Measurements from ENCODE around the gene PDSS1. TPM values are rescaled to one million over a fixed set of nuclear protein-coding genes. Genes with fewer than 3 reads are reported as not detected.

PDSS1 gene
- total and polyA plus RNA-seq, 2 of the 13 experiments (the other 11 are each of a cell fraction or from before 2014, with no cell fraction given) = 18.7 to 19.3 TPM

DNA sequence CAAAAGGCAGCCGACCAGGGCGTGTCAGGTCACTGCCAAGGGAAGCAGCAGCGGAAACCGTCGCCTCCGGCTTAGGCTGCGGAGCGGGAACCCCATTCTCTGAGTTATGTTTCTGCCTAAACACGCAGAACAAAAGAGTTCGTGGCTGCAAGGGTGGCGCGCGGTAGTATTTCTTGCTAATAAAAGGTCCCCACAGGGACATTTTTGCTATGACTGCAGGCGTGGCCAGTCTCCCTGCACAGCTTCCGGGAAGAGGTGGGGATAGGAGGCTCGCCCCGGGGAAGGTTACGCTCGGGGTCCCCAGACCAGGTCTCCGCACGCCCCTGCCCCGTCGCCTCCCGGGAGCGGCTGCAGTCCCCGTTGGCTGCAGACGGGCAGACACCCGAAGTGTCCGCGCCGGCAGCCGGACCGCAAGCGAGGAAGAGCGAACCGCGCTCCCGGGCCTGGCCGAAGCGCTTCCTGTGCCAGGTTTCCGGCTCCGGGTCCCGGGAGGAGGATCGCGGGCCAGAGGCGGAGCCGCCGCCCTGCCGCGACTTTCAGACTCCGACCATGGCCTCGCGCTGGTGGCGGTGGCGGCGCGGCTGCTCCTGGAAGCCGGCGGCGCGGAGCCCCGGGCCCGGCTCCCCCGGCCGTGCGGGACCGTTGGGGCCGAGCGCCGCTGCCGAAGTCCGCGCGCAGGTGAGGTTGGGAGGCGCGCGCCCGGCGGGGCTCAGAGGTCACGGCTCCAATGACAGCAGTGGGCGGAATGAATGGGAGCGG lies at the start of gene PDSS1 (continued):
- TF ChIP-seq ZNF841 (CRISPR knock-in tag; IDR thresholded peaks at IDR 0.05; ENCODE audit: borderline replicate concordance) (no peak), CHCHD3 (CRISPR knock-in tag; IDR thresholded peaks at IDR 0.05) (no peak), TGIF2 (CRISPR knock-in tag; IDR thresholded peaks at IDR 0.05) (peak; percentile 97), ERF (CRISPR knock-in tag; IDR thresholded peaks at IDR 0.05) (peak; percentile 60; the same call in 1 of the 2 replicates), SMARCE1 (IDR thresholded peaks at IDR 0.05; ENCODE audit: borderline replicate concordance) (no peak), TBX2 (CRISPR knock-in tag; IDR thresholded peaks at IDR 0.05; ENCODE audit: borderline replicate concordance) (peak; percentile 63; the same call in 1 of the 2 replicates), ZBTB20 (CRISPR knock-in tag; IDR thresholded peaks at IDR 0.05; ENCODE audit: borderline replicate concordance, low read depth) (0 out of 2 replicates have a peak, but pooled peaks have one; percentile 48), ZKSCAN1 (IDR thresholded peaks at IDR 0.05; ENCODE audit: low read length) (no peak), MEF2D (CRISPR knock-in tag; IDR thresholded peaks at IDR 0.05) (peak; percentile 29; the same call in 1 of the 2 replicates), NFRKB (IDR thresholded peaks at IDR 0.05) (no peak), RAD21 (CRISPR knock-in tag; IDR thresholded peaks at IDR 0.05) (peak; percentile 66; the same call in 1 of the 2 replicates), ZNF547 (CRISPR knock-in tag; IDR thresholded peaks at IDR 0.05) (no peak), ATAD3A (CRISPR knock-in tag; IDR thresholded peaks at IDR 0.05) (no peak), ZNF230 (CRISPR knock-in tag; IDR thresholded peaks at IDR 0.05) (no peak)
- TF ChIP-seq, protein P1, sequence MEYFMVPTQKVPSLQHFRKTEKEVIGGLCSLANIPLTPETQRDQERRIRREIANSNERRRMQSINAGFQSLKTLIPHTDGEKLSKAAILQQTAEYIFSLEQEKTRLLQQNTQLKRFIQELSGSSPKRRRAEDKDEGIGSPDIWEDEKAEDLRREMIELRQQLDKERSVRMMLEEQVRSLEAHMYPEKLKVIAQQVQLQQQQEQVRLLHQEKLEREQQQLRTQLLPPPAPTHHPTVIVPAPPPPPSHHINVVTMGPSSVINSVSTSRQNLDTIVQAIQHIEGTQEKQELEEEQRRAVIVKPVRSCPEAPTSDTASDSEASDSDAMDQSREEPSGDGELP (IDR thresholded peaks at IDR 0.05; ENCODE audit: borderline replicate concordance, low read depth) = no peak
- TF ChIP-seq, protein P2, sequence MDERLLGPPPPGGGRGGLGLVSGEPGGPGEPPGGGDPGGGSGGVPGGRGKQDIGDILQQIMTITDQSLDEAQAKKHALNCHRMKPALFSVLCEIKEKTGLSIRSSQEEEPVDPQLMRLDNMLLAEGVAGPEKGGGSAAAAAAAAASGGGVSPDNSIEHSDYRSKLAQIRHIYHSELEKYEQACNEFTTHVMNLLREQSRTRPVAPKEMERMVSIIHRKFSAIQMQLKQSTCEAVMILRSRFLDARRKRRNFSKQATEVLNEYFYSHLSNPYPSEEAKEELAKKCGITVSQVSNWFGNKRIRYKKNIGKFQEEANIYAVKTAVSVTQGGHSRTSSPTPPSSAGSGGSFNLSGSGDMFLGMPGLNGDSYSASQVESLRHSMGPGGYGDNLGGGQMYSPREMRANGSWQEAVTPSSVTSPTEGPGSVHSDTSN (CRISPR knock-in tag; IDR thresholded peaks at IDR 0.05) = no peak
- TF ChIP-seq, protein P3, sequence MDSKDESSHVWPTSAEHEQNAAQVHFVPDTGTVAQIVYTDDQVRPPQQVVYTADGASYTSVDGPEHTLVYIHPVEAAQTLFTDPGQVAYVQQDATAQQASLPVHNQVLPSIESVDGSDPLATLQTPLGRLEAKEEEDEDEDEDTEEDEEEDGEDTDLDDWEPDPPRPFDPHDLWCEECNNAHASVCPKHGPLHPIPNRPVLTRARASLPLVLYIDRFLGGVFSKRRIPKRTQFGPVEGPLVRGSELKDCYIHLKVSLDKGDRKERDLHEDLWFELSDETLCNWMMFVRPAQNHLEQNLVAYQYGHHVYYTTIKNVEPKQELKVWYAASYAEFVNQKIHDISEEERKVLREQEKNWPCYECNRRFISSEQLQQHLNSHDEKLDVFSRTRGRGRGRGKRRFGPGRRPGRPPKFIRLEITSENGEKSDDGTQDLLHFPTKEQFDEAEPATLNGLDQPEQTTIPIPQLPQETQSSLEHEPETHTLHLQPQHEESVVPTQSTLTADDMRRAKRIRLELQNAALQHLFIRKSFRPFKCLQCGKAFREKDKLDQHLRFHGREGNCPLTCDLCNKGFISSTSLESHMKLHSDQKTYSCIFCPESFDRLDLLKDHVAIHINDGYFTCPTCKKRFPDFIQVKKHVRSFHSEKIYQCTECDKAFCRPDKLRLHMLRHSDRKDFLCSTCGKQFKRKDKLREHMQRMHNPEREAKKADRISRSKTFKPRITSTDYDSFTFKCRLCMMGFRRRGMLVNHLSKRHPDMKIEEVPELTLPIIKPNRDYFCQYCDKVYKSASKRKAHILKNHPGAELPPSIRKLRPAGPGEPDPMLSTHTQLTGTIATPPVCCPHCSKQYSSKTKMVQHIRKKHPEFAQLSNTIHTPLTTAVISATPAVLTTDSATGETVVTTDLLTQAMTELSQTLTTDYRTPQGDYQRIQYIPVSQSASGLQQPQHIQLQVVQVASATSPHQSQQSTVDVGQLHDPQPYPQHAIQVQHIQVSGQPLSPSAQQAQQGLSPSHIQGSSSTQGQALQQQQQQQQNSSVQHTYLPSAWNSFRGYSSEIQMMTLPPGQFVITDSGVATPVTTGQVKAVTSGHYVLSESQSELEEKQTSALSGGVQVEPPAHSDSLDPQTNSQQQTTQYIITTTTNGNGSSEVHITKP (CRISPR knock-in tag; IDR thresholded peaks at IDR 0.05; ENCODE audit: low read depth) = no peak
- TF ChIP-seq, protein P4, sequence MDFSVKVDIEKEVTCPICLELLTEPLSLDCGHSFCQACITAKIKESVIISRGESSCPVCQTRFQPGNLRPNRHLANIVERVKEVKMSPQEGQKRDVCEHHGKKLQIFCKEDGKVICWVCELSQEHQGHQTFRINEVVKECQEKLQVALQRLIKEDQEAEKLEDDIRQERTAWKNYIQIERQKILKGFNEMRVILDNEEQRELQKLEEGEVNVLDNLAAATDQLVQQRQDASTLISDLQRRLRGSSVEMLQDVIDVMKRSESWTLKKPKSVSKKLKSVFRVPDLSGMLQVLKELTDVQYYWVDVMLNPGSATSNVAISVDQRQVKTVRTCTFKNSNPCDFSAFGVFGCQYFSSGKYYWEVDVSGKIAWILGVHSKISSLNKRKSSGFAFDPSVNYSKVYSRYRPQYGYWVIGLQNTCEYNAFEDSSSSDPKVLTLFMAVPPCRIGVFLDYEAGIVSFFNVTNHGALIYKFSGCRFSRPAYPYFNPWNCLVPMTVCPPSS (IDR thresholded peaks at IDR 0.05) = no peak
- TF ChIP-seq, protein P5, sequence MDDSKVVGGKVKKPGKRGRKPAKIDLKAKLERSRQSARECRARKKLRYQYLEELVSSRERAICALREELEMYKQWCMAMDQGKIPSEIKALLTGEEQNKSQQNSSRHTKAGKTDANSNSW (CRISPR knock-in tag; IDR thresholded peaks at IDR 0.05; ENCODE audit: borderline replicate concordance) = no peak
- TF ChIP-seq, protein P6, sequence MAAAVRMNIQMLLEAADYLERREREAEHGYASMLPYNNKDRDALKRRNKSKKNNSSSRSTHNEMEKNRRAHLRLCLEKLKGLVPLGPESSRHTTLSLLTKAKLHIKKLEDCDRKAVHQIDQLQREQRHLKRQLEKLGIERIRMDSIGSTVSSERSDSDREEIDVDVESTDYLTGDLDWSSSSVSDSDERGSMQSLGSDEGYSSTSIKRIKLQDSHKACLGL (CRISPR knock-in tag; IDR thresholded peaks at IDR 0.05) = no peak
- TF ChIP-seq, protein P7, sequence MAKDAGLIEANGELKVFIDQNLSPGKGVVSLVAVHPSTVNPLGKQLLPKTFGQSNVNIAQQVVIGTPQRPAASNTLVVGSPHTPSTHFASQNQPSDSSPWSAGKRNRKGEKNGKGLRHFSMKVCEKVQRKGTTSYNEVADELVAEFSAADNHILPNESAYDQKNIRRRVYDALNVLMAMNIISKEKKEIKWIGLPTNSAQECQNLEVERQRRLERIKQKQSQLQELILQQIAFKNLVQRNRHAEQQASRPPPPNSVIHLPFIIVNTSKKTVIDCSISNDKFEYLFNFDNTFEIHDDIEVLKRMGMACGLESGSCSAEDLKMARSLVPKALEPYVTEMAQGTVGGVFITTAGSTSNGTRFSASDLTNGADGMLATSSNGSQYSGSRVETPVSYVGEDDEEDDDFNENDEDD (CRISPR knock-in tag; IDR thresholded peaks at IDR 0.05; ENCODE audit: borderline replicate concordance) = peak; percentile 75

All from HepG2 (cell line).